ENCODE measurements around the gene ERRFI1.

Gene ERRFI1

DNA sequence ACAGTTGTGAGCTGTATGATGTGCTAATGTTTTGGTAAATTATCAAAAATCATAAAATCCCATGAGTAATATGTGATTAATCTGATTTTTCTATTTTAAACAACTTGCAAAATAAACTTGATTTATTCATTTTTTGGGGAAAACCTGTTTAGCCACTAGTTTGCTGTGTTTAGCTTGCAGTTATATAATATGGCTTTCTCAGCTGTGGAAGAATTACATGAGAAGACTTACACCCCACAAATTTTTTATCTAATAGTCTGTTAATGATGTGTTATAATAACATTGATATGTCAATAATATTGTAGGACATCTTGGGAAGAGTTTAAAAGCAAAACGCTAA lies 2.4 kb upstream of the ERRFI1 start:
- DNase-seq (ENCODE audit: insufficient read length, low spot score) (no peak), FAIRE-seq (no peak)
- TF ChIP-seq, protein P1, sequence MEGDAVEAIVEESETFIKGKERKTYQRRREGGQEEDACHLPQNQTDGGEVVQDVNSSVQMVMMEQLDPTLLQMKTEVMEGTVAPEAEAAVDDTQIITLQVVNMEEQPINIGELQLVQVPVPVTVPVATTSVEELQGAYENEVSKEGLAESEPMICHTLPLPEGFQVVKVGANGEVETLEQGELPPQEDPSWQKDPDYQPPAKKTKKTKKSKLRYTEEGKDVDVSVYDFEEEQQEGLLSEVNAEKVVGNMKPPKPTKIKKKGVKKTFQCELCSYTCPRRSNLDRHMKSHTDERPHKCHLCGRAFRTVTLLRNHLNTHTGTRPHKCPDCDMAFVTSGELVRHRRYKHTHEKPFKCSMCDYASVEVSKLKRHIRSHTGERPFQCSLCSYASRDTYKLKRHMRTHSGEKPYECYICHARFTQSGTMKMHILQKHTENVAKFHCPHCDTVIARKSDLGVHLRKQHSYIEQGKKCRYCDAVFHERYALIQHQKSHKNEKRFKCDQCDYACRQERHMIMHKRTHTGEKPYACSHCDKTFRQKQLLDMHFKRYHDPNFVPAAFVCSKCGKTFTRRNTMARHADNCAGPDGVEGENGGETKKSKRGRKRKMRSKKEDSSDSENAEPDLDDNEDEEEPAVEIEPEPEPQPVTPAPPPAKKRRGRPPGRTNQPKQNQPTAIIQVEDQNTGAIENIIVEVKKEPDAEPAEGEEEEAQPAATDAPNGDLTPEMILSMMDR (IDR thresholded peaks at IDR 0.05; ENCODE audit: insufficient read depth, missing control alignments): no peak

DNA sequence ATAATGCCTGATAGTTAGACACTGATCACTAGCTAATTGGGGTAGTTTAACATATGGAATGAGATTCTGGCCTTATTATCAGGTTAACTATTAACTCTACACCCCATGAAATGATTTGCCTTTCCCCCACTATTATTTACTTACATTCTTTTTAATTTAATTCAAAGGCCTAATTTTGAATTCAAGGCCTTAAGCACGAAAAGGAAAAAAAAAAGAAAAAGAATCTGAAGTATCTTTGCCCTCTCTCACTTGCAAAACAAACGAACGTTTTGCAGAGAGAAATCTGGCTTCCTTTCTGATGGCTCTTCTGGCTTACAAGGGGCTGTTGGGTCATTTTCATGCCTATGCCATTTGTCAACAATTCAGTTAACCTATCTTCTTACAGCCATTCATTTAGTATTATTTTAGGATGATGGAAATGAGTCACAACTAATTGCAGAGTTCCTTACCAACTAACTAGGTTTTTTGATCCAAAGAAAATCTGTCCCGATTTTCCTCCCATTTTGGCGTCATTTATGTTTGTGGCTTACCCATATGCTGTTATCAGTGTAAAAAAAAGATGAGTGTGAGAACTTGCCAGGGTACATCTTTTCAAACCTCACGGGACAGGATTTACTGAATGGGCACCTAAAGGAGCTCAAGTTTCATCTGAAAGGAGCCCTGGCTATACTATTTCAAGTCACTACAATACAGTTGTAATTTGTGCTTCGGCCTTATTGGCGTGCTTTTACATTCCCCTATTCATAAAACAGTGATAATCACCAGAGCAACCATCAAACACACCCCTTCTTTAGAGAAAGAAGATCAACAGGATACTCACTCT lies 1.9 kb upstream of the ERRFI1 start:
- no peak for DNase-seq (ENCODE audit: insufficient read length, low spot score)
- FAIRE-seq: no peak
- TF ChIP-seq, protein P1 (IDR thresholded peaks at IDR 0.05; ENCODE audit: insufficient read depth, missing control alignments): no peak

DNA sequence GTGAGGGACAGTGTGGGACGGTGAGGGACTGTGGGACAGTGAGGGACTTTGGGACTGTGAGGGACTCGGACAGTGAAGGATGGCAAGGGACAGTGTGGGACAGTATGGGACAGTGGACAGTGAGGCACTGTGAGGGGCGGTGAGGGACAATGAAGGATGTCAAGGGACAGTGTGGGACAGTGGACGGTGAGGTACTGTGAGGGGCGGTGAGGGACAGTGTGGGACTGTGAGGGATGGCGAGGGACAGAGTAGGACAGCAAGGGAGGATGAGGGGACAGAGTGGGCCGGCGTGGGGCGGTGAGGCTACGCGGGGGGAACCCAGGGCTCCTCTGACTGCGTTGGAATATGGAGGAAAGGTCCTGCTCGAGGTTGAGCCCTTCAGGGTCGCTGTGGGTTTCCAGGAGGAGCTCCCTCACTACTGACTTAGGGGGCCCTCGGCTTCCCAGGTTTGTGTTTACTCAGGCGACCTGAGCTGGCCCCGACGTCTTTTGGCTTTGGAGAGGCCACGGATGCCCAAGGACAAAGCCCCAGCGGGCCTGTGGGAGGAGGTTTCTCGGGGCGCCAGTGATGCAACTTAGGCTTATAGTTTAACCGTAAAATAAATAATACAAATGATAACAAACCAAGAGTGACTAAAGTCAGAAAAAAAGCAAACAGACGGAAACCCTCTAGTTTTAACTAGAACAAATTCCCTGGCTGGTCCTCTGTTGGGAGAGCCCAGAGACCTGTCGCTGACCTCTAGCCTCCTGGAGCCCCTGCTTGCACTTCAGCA lies 1.1 kb upstream of the ERRFI1 start:
- TF ChIP-seq, protein P1 (IDR thresholded peaks at IDR 0.05; ENCODE audit: insufficient read depth, missing control alignments): no peak
- DNase-seq (ENCODE audit: insufficient read length, low spot score) (no peak), FAIRE-seq (no peak)

DNA sequence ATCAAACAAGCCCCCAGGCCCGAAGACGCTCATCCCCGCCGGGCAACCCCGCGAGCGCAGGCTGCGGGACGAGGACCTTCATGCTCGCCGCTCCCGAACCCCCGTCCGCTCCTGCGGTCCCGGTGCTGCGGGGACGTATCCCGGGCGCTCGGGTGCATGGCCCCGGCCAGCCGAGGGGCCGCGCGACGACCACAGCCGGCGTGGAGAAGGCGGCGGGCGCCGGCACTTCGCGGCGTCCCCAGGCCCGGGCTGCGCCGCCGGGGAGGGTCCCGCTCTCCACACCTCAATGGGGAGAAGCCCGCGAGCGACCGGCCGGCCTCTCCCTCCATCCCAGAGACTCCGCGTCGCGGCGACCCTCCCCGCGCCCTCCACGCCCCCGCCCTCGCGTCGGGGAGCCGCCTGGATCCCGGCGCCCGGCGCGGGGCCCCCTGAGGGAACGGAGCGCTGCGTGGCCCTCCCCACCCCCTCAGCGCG lies 401 bp downstream of the ERRFI1 start:
- DNase-seq (ENCODE audit: insufficient read length, low spot score): no peak
- TF ChIP-seq, protein P1 (IDR thresholded peaks at IDR 0.05; ENCODE audit: insufficient read depth, missing control alignments): no peak
- FAIRE-seq: no peak

DNA sequence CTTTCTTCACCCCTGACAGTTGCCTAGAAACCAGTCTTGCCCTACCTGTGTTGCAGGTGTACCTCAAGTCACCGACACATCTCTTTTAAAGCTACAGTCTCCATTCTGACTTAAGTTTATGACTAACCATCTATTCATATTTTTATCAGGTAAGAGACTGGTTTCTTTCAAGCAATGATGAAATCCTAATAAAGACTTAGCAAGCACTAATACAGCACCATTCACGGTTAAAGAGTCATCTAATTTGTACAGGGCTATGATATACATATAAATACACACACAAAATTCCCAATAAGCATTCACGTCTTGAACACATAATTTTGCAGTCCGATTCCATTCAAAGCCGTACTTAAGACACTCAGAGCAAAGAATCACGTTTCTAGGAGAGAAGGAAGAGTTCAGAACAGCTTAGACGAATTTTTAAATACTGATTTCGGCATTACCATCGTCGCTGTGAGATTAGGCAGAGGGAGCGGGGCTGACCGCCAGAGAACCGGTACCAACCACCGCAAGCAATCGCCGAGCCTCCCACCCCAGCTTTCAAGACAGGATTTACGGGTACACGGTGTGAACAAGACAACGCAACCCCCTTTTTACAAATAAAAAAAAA lies 943 bp downstream of the ERRFI1 start:
- FAIRE-seq (no peak), DNase-seq (ENCODE audit: insufficient read length, low spot score) (no peak)

DNA sequence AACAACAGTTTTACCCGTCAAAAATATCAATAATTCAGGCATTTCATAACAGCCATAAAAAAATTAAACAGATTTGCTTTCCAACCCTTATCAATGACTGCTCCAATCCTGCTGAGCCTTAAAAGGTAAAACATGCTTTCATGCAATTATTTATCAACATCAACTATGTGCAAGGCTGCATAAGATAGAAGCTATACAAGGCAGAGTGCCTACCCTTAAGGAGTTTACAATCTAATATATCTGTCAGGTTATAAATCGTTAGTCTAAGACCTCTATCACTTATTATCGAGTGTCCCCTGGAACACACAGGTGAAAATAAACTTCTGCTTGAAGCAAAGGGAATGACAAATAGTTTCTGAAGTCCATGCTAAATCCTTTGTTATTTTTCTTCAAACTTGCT lies 1.8 kb downstream of the ERRFI1 start:
- TF ChIP-seq, protein P1 (IDR thresholded peaks at IDR 0.05; ENCODE audit: insufficient read depth, missing control alignments): no peak
- DNase-seq (ENCODE audit: insufficient read length, low spot score) (no peak), FAIRE-seq (no peak)

More for the DNA sequence above, 943 bp downstream of the ERRFI1 start:
- TF ChIP-seq, protein P1 (IDR thresholded peaks at IDR 0.05; ENCODE audit: insufficient read depth, missing control alignments): no peak
